Right lobe of liver (tissue), 4 donors: ENCODE results near the gene KIF6.

Experiments
- POLR2A ChIP-seq: fragments of 450-650 bp; IDR thresholded peaks from one replicate; pipeline ENCODE4 v1.6.1; 2017; ENCODE audit warnings: antibody characterized with exemption, mild to moderate bottlenecking
- TF ChIP-seq, protein P1 (sequence below), 4 donors: fragments of 200-600 bp in 3 of 4; fragments of 450-650 bp in 1 of 4; IDR thresholded peaks; one replicate each; pipeline versions ENCODE4 v1.5.1 to v1.8.0; 2016 to 2022; ENCODE audit warnings: antibody characterized with exemption in 4 of 4, mild to moderate bottlenecking in 2 of 4
- donor health status: DM: no; HTN: no; CAD: no.
- donor health status: DM: no; HTN: no; CAD: no.
- donor health status: DM: no; HTN: yes; CAD: no.

DNA sequence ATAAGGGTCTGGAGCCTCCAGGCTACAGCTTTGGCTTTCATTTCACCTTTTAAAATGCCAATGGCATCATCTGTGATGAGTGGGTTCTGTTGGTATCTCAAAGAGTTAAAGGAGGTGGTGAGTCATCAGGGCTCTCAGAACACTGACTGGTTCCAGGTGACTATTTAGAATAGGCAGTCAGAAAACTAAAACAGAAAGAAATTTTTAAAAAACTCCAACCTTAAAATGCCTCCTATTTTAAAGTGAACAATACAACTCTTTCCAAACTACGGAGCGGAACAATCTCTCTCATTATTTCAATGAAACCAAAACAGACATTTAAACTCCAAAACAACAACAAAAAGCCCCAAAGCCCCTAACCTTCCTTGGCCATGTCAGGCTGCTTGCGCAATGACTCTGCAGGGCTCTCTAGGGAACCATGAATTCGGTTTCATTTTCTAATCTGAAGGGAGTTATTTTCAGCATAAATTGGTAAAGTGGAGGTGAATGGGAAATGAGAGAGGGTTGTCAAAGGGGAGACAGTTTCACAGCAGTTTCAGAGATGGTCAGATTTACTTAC lies 194.9 kb downstream of the KIF6 start:
- TF ChIP-seq, protein P1, sequence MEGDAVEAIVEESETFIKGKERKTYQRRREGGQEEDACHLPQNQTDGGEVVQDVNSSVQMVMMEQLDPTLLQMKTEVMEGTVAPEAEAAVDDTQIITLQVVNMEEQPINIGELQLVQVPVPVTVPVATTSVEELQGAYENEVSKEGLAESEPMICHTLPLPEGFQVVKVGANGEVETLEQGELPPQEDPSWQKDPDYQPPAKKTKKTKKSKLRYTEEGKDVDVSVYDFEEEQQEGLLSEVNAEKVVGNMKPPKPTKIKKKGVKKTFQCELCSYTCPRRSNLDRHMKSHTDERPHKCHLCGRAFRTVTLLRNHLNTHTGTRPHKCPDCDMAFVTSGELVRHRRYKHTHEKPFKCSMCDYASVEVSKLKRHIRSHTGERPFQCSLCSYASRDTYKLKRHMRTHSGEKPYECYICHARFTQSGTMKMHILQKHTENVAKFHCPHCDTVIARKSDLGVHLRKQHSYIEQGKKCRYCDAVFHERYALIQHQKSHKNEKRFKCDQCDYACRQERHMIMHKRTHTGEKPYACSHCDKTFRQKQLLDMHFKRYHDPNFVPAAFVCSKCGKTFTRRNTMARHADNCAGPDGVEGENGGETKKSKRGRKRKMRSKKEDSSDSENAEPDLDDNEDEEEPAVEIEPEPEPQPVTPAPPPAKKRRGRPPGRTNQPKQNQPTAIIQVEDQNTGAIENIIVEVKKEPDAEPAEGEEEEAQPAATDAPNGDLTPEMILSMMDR (IDR thresholded peaks at IDR 0.05), result no peak
- TF ChIP-seq POLR2A, result no peak
